ENCODE measurements around the gene THEMIS.

Gene THEMIS

GRCh38 chr6:127725821-127726220, 175.0 kb downstream of the THEMIS start:
- H3K27ac ChIP-seq = no peak overlapping the region
- TF ChIP-seq CTCF (conservative IDR thresholded peaks at IDR 0.05; ENCODE audit: low read depth) = no peak
- POLR2A ChIA-PET (ENCODE audit: low non-redundant PET) = no interaction called here
- CTCF ChIA-PET = no interaction called here
- no peak for DNase-seq (ENCODE audit: low spot score)

- ChIA-PET POLR2A (ENCODE audit: low non-redundant PET) (no interaction called here), CTCF (interaction anchor here (0.6 kb wide), 1 partner anchor 237 kb away, joined by 3 read pairs; no protein-coding TSS in a partner anchor)
- no peak overlapping the region for H3K27ac ChIP-seq
- no peak for TF ChIP-seq CTCF (conservative IDR thresholded peaks at IDR 0.05; ENCODE audit: low read depth)
- no peak for DNase-seq (ENCODE audit: low spot score)
These were observed 182.2 kb downstream of the THEMIS start for GRCh38 chr6:127718694-127719093.

DNA sequence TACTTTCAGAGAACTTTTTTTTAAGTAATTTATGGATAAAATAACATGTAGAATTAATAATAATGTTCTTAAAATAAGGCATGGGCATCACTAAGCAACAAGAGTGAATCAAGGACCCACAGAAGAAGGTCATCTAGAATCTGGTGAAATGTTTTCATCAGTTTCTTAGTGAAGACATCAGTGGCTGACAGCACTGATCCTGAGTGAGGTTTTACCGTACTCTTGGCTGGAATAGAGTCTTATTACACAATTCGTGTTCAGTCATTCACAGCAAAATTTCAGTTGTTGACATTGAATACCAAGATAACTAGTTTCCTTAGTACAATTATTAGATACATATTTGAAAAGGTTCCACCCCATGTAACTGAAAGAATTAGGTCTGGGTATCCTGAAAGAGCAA, 183.5 kb downstream of the THEMIS start:
- no peak for TF ChIP-seq CTCF (conservative IDR thresholded peaks at IDR 0.05; ENCODE audit: low read depth)
- ChIA-PET POLR2A (ENCODE audit: low non-redundant PET) (no interaction called here), CTCF (no interaction called here)
- DNase-seq (ENCODE audit: low spot score) = no peak
- H3K27ac ChIP-seq = no peak overlapping the region

GRCh38 chr6:127716465-127716864, 184.4 kb downstream of the THEMIS start:
- CTCF ChIA-PET = interaction anchor here (0.6 to 0.8 kb wide), 3 partner anchors 10 to 1197 kb away, joined by 3 to 4 read pairs (median 4); no protein-coding TSS in a partner anchor
- POLR2A ChIA-PET (ENCODE audit: low non-redundant PET) = no interaction called here
- H3K27ac ChIP-seq = no peak overlapping the region
- no peak for TF ChIP-seq CTCF (conservative IDR thresholded peaks at IDR 0.05; ENCODE audit: low read depth)
- no peak for DNase-seq (ENCODE audit: low spot score)

DNA sequence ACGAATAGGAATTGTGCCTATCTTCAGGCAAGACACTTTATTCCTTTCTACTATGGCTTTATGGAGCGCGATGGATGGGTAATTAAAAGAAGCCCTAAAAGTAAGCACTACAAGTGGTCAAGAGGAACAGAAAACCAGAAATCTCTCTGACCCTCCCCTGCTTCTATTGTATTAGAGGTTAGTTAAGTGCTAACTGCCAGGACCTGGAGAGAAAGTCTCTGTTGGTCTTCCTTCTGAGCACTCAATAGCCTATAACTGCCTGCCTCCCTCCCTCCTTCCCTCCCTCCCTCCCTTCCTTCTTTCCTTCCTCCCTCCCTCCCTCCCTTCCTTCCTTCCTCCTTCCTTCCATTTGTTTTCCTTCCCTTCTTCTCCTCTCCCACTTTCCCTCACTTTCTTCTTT, 190.2 kb downstream of the THEMIS start:
- DNase-seq (ENCODE audit: low spot score) = no peak
- no peak for TF ChIP-seq CTCF (conservative IDR thresholded peaks at IDR 0.05; ENCODE audit: low read depth)
- ChIA-PET POLR2A (ENCODE audit: low non-redundant PET) (no interaction called here), CTCF (interaction anchor here (0.6 kb wide), 4 partner anchors 18 to 1105 kb away, joined by 3 to 7 read pairs (median 3); no protein-coding TSS in a partner anchor)
- no peak overlapping the region for H3K27ac ChIP-seq

DNA sequence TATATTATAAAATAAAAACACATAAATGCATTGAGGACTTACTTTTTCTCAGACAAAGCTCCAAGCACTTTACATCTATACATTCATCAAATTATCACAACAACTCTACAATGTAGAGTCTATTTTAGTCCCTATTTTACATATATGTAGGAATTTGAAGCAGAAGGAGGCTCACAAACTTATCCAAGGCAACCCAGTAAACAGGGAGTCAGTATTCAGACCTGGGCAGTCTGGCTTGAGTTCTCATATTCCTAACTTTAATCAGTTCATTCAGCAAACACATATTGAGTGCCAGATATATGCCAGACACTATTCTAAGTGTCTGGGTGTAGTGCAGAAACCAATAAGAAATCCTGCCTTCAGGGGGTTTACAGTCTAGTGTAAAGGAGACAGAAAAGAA, 194.6 kb downstream of the THEMIS start:
- no peak overlapping the region for H3K27ac ChIP-seq
- ChIA-PET POLR2A (ENCODE audit: low non-redundant PET) (no interaction called here), CTCF (interaction anchor here (0.6 kb wide), 1 partner anchor 12 kb away, joined by 3 read pairs; no protein-coding TSS in a partner anchor)
- no peak for DNase-seq (ENCODE audit: low spot score)
- TF ChIP-seq CTCF (conservative IDR thresholded peaks at IDR 0.05; ENCODE audit: low read depth) = no peak

- TF ChIP-seq CTCF (conservative IDR thresholded peaks at IDR 0.05; ENCODE audit: low read depth) = no peak
- DNase-seq (ENCODE audit: low spot score) = no peak
- ChIA-PET POLR2A (ENCODE audit: low non-redundant PET) (no interaction called here), CTCF (no interaction called here)
- H3K27ac ChIP-seq = no peak overlapping the region
These were observed 205.8 kb downstream of the THEMIS start for GRCh38 chr6:127695108-127695507.
